ENCODE results near the gene ZNF12.
"Not testable (repeated sequence)": the region's sequence is repeated elsewhere in the genome, so short reads cannot be mapped to it uniquely, and the experiment has no call there.

The ZNF12 gene

GRCh38 chr7:6706666-6707407, at the start of gene ZNF12:
Gene ZNF12, minus strand, starts transcription at chr7:6706947. Its CDS starts 1,774 bp downstream, at chr7:6705173.
- peak; percentile 58 for DNase-seq

GRCh38 chr7:6753964-6754363, 47.2 kb upstream of the ZNF12 start, which contains the start of gene RSPH10B2:
Gene RSPH10B2, plus strand, starts transcription at chr7:6754103. Its CDS starts 3,575 bp downstream, at chr7:6757678.
- not testable (repeated sequence) for DNase-seq

- DNase-seq: not testable (repeated sequence)
These were observed 43.4 kb upstream of the ZNF12 start for GRCh38 chr7:6750173-6750572.

GRCh38 chr7:6749335-6749734, 42.6 kb upstream of the ZNF12 start:
- not testable (repeated sequence) for DNase-seq

GRCh38 chr7:6744410-6745100, 37.8 kb upstream of the ZNF12 start:
- not testable (repeated sequence) for DNase-seq

- not testable (repeated sequence) for DNase-seq
These were observed 31.7 kb upstream of the ZNF12 start for GRCh38 chr7:6738415-6738814.

- no peak for DNase-seq
These were observed 23.5 kb upstream of the ZNF12 start for GRCh38 chr7:6730343-6730633.

- DNase-seq: peak; percentile 66
These were observed 23.0 kb upstream of the ZNF12 start for GRCh38 chr7:6729492-6730342.

GRCh38 chr7:6728893-6729491, 22.2 kb upstream of the ZNF12 start:
- DNase-seq: not testable (repeated sequence)

- DNase-seq: no peak
These were observed 20.9 kb upstream of the ZNF12 start for GRCh38 chr7:6727663-6728062.

- DNase-seq: not testable (repeated sequence)
These were observed 19.6 kb upstream of the ZNF12 start for GRCh38 chr7:6726341-6726740.

GRCh38 chr7:6725003-6725402, 18.3 kb upstream of the ZNF12 start:
- DNase-seq: no peak

- not testable (repeated sequence) for DNase-seq
These were observed 17.6 kb upstream of the ZNF12 start for GRCh38 chr7:6724351-6724750.

- DNase-seq: no peak
These were observed 11.4 kb upstream of the ZNF12 start for GRCh38 chr7:6718124-6718523.

GRCh38 chr7:6715898-6716297, 9.2 kb upstream of the ZNF12 start:
- DNase-seq: not testable (repeated sequence)

- no peak for DNase-seq
These were observed 7.6 kb upstream of the ZNF12 start for GRCh38 chr7:6714360-6714759.

GRCh38 chr7:6709808-6710207, 3.1 kb upstream of the ZNF12 start:
- no peak for DNase-seq

- DNase-seq: no peak
These were observed 1.6 kb upstream of the ZNF12 start for GRCh38 chr7:6708304-6708703.

- no peak for DNase-seq
These were observed 635 bp downstream of the ZNF12 start for GRCh38 chr7:6705959-6706665.

GRCh38 chr7:6701860-6702259, 4.9 kb downstream of the ZNF12 start:
- DNase-seq: no peak

- DNase-seq: no peak
These were observed 6.0 kb downstream of the ZNF12 start for GRCh38 chr7:6700793-6701192.

GRCh38 chr7:6691609-6692106, 15.1 kb downstream of the ZNF12 start:
- no peak for DNase-seq

Data from NCI-H524 treated with DMSO at 0.1 percent for 48 hours (cell line).